ENCODE results near the gene DLG2.

DNA sequence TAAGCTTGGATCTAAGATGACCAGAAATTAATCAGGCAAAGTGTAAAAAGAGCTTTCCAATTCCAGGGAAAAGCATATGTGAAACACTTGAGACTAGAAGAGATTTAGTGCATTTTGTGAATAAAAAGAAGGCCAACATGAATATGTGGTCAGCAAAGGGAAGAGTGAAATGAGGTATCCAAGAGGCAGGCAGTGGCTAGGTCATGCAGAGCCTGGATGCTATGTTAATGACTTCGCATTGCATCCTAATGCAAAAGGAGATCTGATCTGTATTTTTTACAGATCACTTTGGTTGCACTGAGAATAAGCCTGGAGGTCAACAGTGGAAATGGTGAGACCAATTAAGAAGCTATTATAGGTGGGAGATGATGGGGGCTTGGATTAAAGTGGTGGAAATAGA lies 1699.7 kb downstream of the DLG2 start:
- TF ChIP-seq POLR2A (IDR thresholded peaks at IDR 0.05) (no peak), CTCF (IDR thresholded peaks at IDR 0.05) (no peak)

Data from uterus (tissue), 2 donors.